CD14-positive monocyte (primary cell): ENCODE data around the gene FRAS1. TPM values are rescaled to one million over a fixed set of nuclear protein-coding genes. Genes with fewer than 3 reads are reported as not detected.

Experiments
- DNase-seq, 3 donors: peaks; one replicate each; pipeline ENCODE4 v3.0.0-alpha.2; 2011 to 2022
- H2AFZ ChIP-seq: 2 replicates; pipeline ENCODE4 v1.6.0; 2012; ENCODE audit warnings: mild to moderate bottlenecking, low read depth, low read length, inconsistent platforms; ENCODE audit not compliant: insufficient read depth, poor library complexity, severe bottlenecking
- H3K27ac ChIP-seq, 2 donors: 1 replicate in 1 of 2; 2 replicates in 1 of 2; pipeline ENCODE4 v1.5.1; 2012 to 2013; ENCODE audit warnings: low read length in 2 of 2, control low read depth in 1 of 2, inconsistent platforms in 1 of 2, low read depth in 1 of 2, mild to moderate bottlenecking in 1 of 2
- H3K27me3 ChIP-seq, 2 donors: one replicate each; pipeline versions ENCODE4 v1.6.0 to v1.6.1; 2011 to 2013; ENCODE audit warnings: low read length in 2 of 2; ENCODE audit not compliant: control insufficient read depth in 2 of 2, insufficient read depth in 2 of 2
- H3K36me3 ChIP-seq, 2 donors: replicated peaks in 1 of 2; 1 replicate in 1 of 2; 2 replicates in 1 of 2; pipeline versions ENCODE4 v1.5.1 to v1.6.1; 2012 to 2013; ENCODE audit warnings: low read length in 2 of 2, control low read depth in 1 of 2, inconsistent platforms in 1 of 2, mild to moderate bottlenecking in 1 of 2; ENCODE audit not compliant: insufficient read depth in 2 of 2, control insufficient read depth in 1 of 2
- H3K4me1 ChIP-seq, 2 donors: 1 replicate in 1 of 2; 2 replicates in 1 of 2; pipeline versions ENCODE4 v1.5.1 to v1.6.1; 2012 to 2013; ENCODE audit warnings: low read length in 2 of 2, control low read depth in 1 of 2, inconsistent platforms in 1 of 2, mild to moderate bottlenecking in 1 of 2, moderate library complexity in 1 of 2; ENCODE audit not compliant: insufficient read depth in 2 of 2, control insufficient read depth in 1 of 2
- H3K4me2 ChIP-seq: replicated peaks from 2 replicates; pipeline ENCODE3; 2012; ENCODE audit warnings: low read length, moderate library complexity, mild to moderate bottlenecking; ENCODE audit not compliant: poor library complexity, severe bottlenecking; ENCODE audit errors: extremely low read depth
- H3K4me3 ChIP-seq, 3 experiments: fragments of 200-600 bp in 1 of 3; sonication (generic) in 1 of 3; replicated peaks in 1 of 3; 1 replicate in 2 of 3; 2 replicates in 1 of 3; pipeline ENCODE4 v1.5.1; 2011 to 2013; ENCODE audit warnings: low read length in 3 of 3, mild to moderate bottlenecking in 3 of 3, control low read depth in 2 of 3, low read depth in 2 of 3, inconsistent platforms in 1 of 3, moderate library complexity in 1 of 3
- H3K79me2 ChIP-seq: 2 replicates; pipeline ENCODE4 v1.6.0; 2012; ENCODE audit warnings: mild to moderate bottlenecking, control low read depth, inconsistent platforms, low read length, moderate library complexity; ENCODE audit not compliant: insufficient read depth
- H3K9ac ChIP-seq: 2 replicates; pipeline ENCODE4 v1.6.0; 2017; ENCODE audit warnings: low read length, mild to moderate bottlenecking; ENCODE audit not compliant: insufficient read depth, poor library complexity, severe bottlenecking
- H3K9me3 ChIP-seq, 2 donors: replicated peaks in 1 of 2; 1 replicate in 1 of 2; 2 replicates in 1 of 2; pipeline versions ENCODE4 v1.5.1 to v1.6.1; 2012 to 2013; ENCODE audit warnings: low read length in 2 of 2, control low read depth in 1 of 2; ENCODE audit not compliant: control insufficient read depth in 1 of 2, insufficient read depth in 1 of 2
- H4K20me1 ChIP-seq: 2 replicates; pipeline ENCODE4 v1.6.0; 2012; ENCODE audit warnings: mild to moderate bottlenecking, low read length, control low read depth, moderate library complexity; ENCODE audit not compliant: insufficient read depth
- H3K27ac Mint-ChIP-seq, 7 donors: one replicate each; pipeline ENCODE4 v1.8.0; 2020; ENCODE audit warnings: mild to moderate bottlenecking in 7 of 7, mixed read lengths in 7 of 7, moderate library complexity in 6 of 7, inconsistent platforms in 2 of 7
- H3K27me3 Mint-ChIP-seq, 3 donors: one replicate each; pipeline ENCODE4 v1.8.0; 2021 to 2022; ENCODE audit warnings: low read depth in 3 of 3, mild to moderate bottlenecking in 3 of 3, mixed read lengths in 3 of 3, moderate library complexity in 3 of 3, inconsistent platforms in 1 of 3
- H3K36me3 Mint-ChIP-seq, 2 donors: one replicate each; pipeline ENCODE4 v1.8.0; 2020; ENCODE audit warnings: mixed read lengths in 2 of 2, inconsistent platforms in 1 of 2, mild to moderate bottlenecking in 1 of 2
- H3K4me1 Mint-ChIP-seq: one replicate; pipeline ENCODE4 v1.8.0; 2020; ENCODE audit warnings: mild to moderate bottlenecking, mixed read lengths
- H3K4me3 Mint-ChIP-seq, 2 donors: one replicate each; pipeline ENCODE4 v1.8.0; 2020; ENCODE audit warnings: mild to moderate bottlenecking in 2 of 2, mixed read lengths in 2 of 2, moderate library complexity in 1 of 2
- H3K9me3 Mint-ChIP-seq, 7 donors: one replicate each; pipeline ENCODE4 v1.8.0; 2020 to 2022; ENCODE audit warnings: mixed read lengths in 7 of 7, mild to moderate bottlenecking in 6 of 7, moderate library complexity in 6 of 7, inconsistent platforms in 2 of 7
- CTCF ChIP-seq: fragments of 200-600 bp; IDR thresholded peaks from one replicate; pipeline ENCODE4 v1.8.0; 2022; ENCODE audit warnings: antibody characterized with exemption, mild to moderate bottlenecking
- WGBS: methylation state at CpG from one replicate; pipeline ENCODE4 v1.1.5; 2013; ENCODE audit warnings: missing lambda C conversion rate; ENCODE audit not compliant: insufficient coverage; 5-methylcytosine and 5-hydroxymethylcytosine counted together
- intact Hi-C, 2 donors: fragments of 100-400 bp; cut with micrococcal nuclease; formaldehyde crosslinking; loops; one replicate each; pipeline versions ENCODE4 v1.15.0 to v1.15.1; 2023
- polyA plus RNA-seq, 3 donors: library from polyadenylated mRNA; depleted of rRNA in 1 of 3; unstranded in 2 of 3; stranded (reverse) in 1 of 3; fragments of 300-500 nt in 2 of 3; fragments of >200 nt in 1 of 3; fragmentation: Illumina TruSeq in 2 of 3; gene quantifications; 1 replicate in 2 of 3; 2 replicates in 1 of 3; pipeline ENCODE4 v1.2.3, GENCODE V29; 2012 to 2021

FRAS1 gene
- polyA plus RNA-seq, 3 donors, result not detected

- no peak overlapping the region for H3K27ac ChIP-seq
- Mint-ChIP-seq H3K4me1 (no peaks in the 10 kb centered on the region), H3K27me3 (peaks cover 2 to 4% (median 3%) of the 10 kb centered on the region in 3 donors), H3K27ac (no peak overlapping the region), H3K9me3 (peaks cover 0 to 2% (median 0%) of the 10 kb centered on the region in 7 donors), H3K36me3 (no peaks in the 10 kb centered on the region), H3K4me3 (no peak overlapping the region)
- H3K4me1 ChIP-seq, result no peaks in the 10 kb centered on the region
- H3K9ac ChIP-seq, result no peak overlapping the region
- intact Hi-C loops, result no loop called here
- 100% methylated on average over 1 of the region's 3 CpGs for WGBS
- TF ChIP-seq CTCF, result no peak
- no peak overlapping the region for H3K4me3 ChIP-seq
- no peak for DNase-seq
- H3K79me2 ChIP-seq, result no peaks in the 10 kb centered on the region
- H3K4me2 ChIP-seq, result no peak overlapping the region
- no peak overlapping the region for H2AFZ ChIP-seq
- H3K9me3 ChIP-seq, result no peaks in the 10 kb centered on the region
- H3K36me3 ChIP-seq, result no peaks in the 10 kb centered on the region
- no peaks in the 10 kb centered on the region for H4K20me1 ChIP-seq
- H3K27me3 ChIP-seq, result no peaks in the 10 kb centered on the region
Measured at GRCh38 chr4:78074759-78075158, 17.6 kb downstream of the FRAS1 start.

- no peak for TF ChIP-seq CTCF
- no peaks in the 10 kb centered on the region for H4K20me1 ChIP-seq
- H3K9me3 ChIP-seq, result no peaks in the 10 kb centered on the region
- WGBS, result no CpG with 5 or more reads among the region's 1 CpG
- H3K27ac ChIP-seq, result no peak overlapping the region
- H3K27me3 Mint-ChIP-seq, result peaks cover 2 to 5% (median 2%) of the 10 kb centered on the region in 3 donors
- H3K27me3 ChIP-seq, result no peaks in the 10 kb centered on the region
- no peak overlapping the region for H3K4me3 ChIP-seq
- no peak overlapping the region for H3K4me2 ChIP-seq
- no peak overlapping the region for H2AFZ ChIP-seq
- no peak overlapping the region for H3K27ac Mint-ChIP-seq
- no peaks in the 10 kb centered on the region for H3K36me3 ChIP-seq
- H3K4me3 Mint-ChIP-seq, result no peak overlapping the region
- H3K9ac ChIP-seq, result no peak overlapping the region
- no peaks in the 10 kb centered on the region for H3K36me3 Mint-ChIP-seq
- no peaks in the 10 kb centered on the region for H3K79me2 ChIP-seq
- intact Hi-C loops, result no loop called here
- no peak for DNase-seq
- H3K9me3 Mint-ChIP-seq, result peaks cover 0 to 2% (median 0%) of the 10 kb centered on the region in 7 donors
- H3K4me1 Mint-ChIP-seq, result no peaks in the 10 kb centered on the region
- H3K4me1 ChIP-seq, result no peaks in the 10 kb centered on the region
Measured at GRCh38 chr4:78075986-78076385, 18.9 kb downstream of the FRAS1 start.
